CD4-positive, alpha-beta T cell treated with Interleukin-17A for 4 hours (primary cell): ENCODE data around the gene KLHL35.
A peak's percentile ranks its signal among the peaks of the same experiment; 100 is the strongest.

Experiments used
- DNase-seq: peaks from one replicate; pipeline ENCODE4 v3.0.0-alpha.2; 2020; ENCODE audit warnings: mixed read lengths

The KLHL35 gene

GRCh38 chr11:75432911-75433321 is at the start of gene KLHL35:
Gene KLHL35 (minus strand): TSS chr11:75433203. CDS start chr11:75430629, 2,574 bp downstream.
- no peak for DNase-seq

GRCh38 chr11:75481922-75482606 is 49.1 kb upstream of the KLHL35 start:
- DNase-seq, result no peak

- no peak for DNase-seq
Measured at GRCh38 chr11:75481223-75481921, 48.4 kb upstream of the KLHL35 start.

DNA sequence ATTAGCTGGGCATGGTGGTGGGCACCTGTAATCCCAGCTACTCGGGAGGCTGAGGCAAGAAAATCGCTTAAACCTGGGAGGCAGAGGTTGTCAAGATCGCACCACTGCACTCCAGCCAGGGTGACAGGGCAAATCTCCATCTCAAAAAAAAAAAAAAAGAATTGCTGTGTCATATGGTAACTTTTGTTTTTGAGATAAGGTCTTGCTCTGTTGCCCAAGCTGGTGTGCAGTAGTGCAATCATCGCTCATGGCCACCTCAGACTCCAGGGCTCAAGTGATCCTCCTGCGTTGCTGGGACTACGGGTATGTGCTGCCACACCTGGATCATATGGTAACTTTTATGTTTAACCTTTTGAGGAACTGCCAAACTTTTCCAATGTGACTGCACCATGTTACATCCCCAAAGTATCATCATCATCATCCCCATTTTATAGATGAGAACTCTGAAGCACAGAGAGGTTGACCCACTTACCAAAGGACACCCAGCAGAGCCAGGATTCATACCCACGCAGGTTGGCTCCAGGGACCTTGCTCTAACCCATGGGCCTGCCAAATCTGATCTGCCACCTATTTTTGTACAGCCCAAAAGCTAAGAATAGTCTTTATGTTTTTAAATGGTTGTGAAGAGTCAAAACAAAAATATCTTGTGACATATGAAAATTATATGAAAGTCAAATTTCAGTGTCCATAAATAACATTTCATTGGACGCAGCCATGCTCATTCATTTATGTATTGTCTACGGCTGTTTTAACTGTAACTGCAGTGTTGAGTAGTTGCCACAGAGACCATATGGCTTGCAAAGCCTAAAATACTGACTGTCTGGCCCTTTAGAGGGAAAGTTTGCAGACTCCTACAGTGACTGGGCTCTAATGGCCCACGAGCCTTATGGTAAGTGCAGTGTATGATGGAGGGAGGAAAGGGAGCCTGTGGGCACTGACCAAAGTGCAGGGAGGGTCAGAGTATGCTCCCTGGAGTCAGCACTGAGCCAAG is 47.5 kb upstream of the KLHL35 start:
- DNase-seq, result no peak

- DNase-seq, result no peak
Measured at GRCh38 chr11:75479597-75480145, 46.7 kb upstream of the KLHL35 start.

DNA sequence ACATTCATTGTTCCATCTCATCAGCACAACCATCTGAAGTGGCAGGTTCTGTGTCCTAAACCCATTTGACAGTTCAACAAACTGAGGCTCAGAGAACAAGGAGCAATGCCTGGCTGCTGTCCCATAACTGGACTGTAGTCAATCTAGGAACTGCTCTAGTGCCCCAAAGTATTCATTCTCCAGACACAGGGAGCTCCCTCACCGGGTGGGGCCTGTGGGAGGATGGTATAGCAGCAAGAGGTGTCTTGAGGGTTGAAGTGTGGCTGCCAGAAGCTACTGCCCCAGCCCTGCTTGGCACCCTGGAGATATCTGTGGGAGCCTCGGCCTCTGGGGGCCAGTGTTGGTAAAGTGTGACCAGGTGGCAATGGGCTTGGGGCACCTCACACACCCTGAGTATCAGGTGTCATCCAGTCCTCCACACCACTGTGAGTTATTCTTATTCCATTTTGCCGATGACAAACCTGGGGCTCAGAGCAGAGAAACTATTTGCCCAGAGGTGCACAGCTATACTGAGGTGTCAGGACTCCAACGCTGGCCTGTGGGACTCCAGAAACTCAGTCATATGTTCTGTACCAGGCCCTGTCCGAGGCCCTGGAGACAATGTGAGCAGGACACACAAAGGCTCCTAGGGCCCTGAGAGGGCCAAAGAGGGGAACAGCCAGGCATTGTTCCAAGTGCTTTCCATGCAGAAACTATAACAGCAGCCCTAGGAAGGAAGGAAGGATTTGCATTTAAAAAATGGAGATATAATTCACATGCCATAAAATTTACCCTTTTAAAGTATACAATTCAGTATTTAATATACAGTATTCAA is 46.0 kb upstream of the KLHL35 start:
- no peak for DNase-seq

DNA sequence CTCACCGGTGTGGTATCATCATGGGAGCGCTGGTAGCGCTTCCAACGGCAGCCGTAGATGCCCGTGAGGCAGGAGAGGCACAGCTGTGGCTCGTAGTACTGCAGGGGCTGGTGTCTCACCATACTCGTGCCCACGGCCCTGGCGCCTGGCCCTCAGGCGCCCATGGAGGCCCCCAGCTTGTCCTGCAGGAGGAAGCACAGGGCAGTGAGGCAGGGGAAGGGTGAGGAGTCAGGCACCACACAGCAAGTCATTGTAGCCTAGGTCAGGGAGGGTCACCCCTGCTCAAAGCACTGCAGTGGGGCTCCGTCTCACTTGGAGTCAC is 44.6 kb upstream of the KLHL35 start:
- DNase-seq, result no peak

- DNase-seq, result no peak
Measured at GRCh38 chr11:75476739-75477613, 44.0 kb upstream of the KLHL35 start.

DNA sequence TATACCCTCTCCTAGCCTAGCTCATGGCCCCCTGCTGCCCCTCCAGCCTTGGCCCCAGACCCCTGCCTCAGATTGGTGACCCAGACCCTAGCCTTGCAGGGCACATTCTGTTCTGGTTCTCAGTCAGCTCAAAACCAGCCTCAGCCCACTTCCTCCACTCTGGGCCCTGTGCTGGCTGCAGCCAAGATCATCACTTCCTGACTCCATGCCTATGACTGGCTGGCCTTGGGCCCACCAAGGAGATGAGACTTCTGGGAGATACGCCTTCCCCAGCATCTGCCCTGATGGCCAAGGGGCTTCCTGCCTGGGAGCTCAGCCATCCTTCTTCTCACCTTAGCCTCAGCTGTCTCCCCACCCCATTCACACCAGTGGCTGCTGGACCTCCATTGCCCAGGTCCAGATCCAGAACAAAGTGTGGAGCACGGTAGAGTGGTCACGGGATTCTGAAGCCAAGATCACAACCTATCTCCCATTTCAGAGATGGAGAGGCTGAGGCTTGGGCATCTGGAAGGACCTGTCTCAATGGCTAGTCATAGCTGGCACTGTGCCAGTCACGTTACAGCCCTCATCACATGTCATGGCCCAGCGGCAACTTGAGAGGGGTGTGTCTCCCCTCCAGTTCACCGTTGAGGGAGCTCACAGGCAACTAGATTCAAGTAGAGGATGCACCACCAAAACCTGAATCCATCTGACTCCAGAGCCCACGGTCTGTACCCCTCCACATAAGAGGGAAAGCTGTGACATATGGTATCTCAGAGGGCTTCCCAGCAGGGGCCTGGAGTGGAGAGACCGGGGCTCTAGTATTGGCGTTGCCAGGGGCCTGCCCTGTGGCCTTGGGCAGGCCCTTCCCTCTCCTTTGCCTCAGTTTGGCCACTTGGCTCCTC is 43.0 kb upstream of the KLHL35 start:
- peak; percentile 38 for DNase-seq

DNA sequence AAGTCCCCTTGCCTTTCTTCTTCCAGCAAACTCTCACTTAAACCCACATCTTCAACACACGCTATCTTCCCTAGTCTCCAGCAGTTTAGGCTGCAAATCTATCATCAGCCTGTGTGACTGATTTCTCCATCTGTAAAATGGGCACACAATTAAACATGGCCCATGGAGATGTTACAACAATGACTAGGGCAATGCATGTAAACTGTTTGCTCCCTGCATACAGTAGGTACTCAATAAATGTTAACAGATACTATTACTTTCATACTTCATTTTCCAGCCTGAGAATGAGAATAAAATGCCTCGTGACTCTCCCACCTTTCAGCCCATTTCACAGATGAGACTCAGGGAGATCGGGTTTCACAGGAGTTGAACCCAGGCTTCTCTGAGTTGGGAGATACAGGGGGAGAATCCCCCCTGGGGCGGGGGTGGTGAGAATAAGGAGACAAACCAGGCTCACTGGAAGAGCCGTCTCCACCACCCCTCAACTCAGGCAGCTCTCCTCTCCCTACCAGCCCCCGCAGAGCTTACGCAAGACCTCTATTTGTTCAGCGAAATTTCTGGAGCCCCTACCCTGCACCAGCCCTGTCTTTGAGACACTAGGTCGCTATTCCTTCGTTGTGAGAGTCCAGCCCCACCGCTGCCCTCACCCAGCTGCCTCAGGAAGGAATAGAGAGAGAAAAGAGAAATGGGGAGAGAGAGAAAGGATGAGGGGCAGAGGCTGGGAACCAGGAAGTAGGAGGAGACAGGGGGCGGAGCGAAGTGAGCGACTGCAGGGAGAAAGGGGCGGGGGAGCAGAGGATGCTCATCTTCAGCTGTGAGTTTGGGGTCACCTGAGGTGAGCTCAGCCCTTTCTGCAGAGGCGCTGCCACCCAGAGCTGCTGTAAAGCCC is 42.1 kb upstream of the KLHL35 start:
- DNase-seq, result peak; percentile 83

DNA sequence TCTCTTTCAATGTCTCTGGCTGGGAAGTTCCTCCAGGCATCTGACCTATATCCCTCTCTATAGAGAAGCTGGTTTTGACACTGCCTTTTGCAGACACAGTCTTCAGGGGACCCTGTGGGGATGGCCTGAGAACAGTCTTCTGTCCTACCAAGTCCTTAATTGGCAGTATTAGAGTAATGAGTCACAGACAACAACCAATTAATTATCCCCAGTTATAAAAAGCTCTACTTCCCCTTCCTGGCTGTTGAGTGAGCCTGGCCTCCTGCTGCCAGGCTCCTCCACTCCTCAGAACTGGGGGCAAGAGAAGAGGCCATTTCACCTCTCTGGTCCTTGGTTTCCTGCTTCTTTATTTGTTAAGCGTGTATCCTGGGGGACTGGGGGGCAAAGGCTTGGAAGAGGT is 41.2 kb upstream of the KLHL35 start:
- no peak for DNase-seq

DNA sequence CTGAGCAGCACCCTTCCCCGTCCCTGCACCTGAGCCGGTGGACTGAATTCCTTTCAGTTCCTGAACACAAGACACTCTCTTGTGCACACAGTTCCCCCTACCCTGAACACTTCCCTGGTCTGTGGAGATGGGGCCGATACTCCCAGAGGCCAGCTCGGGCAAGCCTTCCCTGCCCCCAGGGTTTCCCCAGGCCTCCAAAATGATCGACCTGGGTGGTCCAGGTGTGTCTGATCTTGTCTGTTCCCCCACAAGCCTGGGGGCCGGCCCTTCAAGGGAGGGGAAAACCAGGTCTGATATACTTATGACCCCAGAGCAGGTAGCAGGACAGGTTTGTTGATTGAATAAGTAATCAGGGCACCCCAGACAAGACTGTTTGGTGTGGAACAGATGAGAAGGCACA is 40.7 kb upstream of the KLHL35 start:
- no peak for DNase-seq

DNA sequence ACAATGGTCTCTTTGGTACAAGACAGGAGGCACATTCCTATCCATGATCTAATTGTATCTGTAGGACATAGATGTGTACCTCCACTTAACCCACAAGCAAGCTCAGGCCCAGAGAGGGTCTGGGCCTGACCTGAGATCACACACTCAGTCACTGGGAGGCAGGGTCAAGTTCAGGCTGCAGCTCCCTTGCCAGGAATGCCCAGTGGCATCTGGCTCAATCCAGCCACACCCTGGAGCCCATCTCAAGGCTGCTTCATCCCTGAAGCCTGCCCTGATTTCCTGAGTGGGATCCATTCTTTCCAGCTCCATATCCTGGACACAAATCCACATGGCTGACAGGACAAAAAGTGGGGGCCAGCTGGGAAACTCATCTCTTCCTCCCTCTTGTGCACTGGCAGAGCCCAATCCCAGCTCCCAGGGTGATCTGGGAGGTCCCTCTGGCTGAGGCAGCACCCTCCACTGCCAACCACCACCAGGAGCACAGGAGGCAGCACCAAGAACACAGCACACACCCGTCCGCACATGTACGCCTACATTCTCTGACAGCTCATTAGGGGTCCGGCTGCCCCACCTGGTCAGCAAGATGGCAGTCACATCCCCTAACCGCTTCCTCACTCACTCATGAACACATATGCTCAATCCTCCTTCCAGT is 39.2 kb upstream of the KLHL35 start:
- no peak for DNase-seq

DNA sequence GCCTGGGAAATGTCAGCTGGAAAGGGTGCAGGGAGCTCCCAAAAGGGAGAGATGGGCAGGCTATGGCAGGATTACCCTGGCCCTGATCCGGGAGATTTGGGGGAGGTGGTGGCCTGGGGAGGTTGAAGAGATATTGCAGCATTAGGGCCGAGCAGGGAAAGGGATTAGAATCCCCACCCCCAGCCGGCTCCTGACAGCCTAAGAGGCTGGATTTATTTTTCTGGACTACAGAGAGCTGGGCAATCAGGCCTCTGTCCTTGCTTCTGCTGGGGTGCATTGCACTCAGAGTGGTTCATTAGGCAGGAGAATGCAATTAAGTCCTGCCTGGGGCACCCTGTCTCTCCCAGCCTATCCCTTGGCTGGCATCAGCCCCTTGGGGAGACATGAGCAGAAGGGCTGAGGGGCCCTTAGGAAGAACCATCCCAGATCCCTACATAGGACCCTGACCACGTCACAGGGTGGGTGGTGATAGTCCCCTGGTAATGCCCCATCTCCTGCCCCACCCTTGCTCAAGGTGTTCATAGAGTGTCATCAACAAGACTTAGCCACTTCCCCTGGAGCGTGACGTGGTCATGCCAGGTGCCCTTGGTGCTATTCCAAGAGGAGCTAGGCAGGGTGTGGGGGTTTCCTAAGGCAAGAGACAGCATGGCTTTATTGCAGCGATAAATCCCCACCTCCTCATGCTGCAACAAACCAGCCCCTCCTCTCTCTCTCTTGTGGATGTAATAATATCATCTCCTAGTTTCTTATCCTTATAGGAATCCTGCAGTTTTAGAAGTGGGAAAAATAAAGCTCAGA is 38.4 kb upstream of the KLHL35 start:
- DNase-seq, result no peak

DNA sequence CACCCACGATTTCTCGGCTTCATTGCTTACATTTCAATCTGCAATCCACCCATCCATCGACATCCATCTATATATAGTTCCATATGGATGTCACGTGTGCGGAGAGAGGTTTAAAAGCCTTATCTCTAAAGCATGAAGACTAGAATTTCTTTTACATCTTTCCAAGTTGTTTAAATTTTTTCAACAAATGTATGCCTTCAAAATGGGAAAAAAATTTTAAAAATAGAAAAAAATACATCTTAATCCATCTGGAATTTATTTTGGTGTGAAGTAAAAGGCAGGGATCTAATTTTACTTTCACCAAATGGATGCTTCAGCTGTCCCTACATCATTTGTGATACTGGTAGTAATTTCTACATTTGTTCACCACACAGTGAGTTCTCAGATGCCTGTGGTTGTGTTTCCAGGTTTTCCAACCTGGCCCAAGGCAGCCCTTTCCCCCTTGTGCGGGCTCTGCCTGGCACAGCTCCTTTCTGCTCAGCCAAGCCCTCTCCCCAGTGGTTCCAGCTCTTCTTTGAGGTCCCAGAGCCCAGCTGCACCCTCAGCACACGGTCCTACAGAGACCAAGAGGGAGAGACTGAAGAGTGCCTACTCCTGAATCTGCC is 37.6 kb upstream of the KLHL35 start:
- DNase-seq, result no peak

DNA sequence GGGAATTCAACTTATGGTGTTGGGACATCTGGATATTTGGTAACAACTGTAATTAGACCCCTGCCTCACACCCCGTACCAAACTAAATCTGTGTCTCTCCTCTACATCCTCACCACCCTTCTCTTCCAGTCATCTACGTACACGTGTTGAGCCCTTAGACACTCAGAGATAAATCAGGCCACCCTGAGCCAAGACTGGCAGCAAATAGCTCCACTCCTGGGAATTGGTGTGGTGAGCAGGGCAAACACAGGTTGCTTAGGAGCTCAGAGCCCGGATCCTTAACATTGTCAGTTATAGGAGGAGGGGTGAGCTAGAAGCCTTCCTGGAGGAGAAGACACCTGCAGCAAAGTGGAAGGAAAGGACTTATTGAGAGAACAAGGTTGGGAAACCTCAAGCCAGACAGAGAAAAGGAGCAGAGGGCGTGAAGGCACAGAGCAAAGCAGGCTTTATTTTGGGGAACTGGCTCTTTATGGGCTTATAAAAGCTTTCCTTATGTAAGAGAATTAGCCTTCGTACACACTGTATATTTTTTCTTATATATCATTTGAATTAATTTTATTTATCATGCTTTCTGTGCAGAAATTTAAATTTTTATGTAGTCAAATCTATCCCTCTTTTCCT is 36.9 kb upstream of the KLHL35 start:
- no peak for DNase-seq
